ENCODE measurements around the gene CDIPT.
"Not testable (repeated sequence)": the region's sequence is repeated elsewhere in the genome, so short reads cannot be mapped to it uniquely, and the experiment has no call there.

The CDIPT gene

GRCh38 chr16:29876217-29876593 is 13.2 kb upstream of the CDIPT start:
- H3K4me1 ChIP-seq (ENCODE audit: insufficient read depth, poor library complexity, severe bottlenecking) = no peaks in the 10 kb centered on the region
- H3K27me3 ChIP-seq (ENCODE audit: insufficient read depth, poor library complexity, severe bottlenecking) = no peaks in the 10 kb centered on the region
- H3K9me3 ChIP-seq (ENCODE audit: severe bottlenecking) = no peaks in the 10 kb centered on the region
- H3K36me3 ChIP-seq (ENCODE audit: low read depth) = no peaks in the 10 kb centered on the region
- TF ChIP-seq, protein P1, sequence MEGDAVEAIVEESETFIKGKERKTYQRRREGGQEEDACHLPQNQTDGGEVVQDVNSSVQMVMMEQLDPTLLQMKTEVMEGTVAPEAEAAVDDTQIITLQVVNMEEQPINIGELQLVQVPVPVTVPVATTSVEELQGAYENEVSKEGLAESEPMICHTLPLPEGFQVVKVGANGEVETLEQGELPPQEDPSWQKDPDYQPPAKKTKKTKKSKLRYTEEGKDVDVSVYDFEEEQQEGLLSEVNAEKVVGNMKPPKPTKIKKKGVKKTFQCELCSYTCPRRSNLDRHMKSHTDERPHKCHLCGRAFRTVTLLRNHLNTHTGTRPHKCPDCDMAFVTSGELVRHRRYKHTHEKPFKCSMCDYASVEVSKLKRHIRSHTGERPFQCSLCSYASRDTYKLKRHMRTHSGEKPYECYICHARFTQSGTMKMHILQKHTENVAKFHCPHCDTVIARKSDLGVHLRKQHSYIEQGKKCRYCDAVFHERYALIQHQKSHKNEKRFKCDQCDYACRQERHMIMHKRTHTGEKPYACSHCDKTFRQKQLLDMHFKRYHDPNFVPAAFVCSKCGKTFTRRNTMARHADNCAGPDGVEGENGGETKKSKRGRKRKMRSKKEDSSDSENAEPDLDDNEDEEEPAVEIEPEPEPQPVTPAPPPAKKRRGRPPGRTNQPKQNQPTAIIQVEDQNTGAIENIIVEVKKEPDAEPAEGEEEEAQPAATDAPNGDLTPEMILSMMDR (IDR thresholded peaks at IDR 0.05; ENCODE audit: poor library complexity, severe bottlenecking) = no peak
- H3K4me3 ChIP-seq (ENCODE audit: severe bottlenecking) = no peak overlapping the region
- no peak for DNase-seq (ENCODE audit: low spot score)
- ATAC-seq (ENCODE audit: low read depth) = no peak
- H3K27ac ChIP-seq (ENCODE audit: poor library complexity, severe bottlenecking) = no peak overlapping the region

GRCh38 chr16:29875206-29875605 is 12.2 kb upstream of the CDIPT start:
- DNase-seq (ENCODE audit: low spot score) (no peak), ATAC-seq (ENCODE audit: low read depth) (no peak)
- TF ChIP-seq, protein P1 (IDR thresholded peaks at IDR 0.05; ENCODE audit: poor library complexity, severe bottlenecking) = no peak
- no peak overlapping the region for H3K4me3 ChIP-seq (ENCODE audit: severe bottlenecking)
- H3K4me1 ChIP-seq (ENCODE audit: insufficient read depth, poor library complexity, severe bottlenecking) = no peaks in the 10 kb centered on the region
- H3K36me3 ChIP-seq (ENCODE audit: low read depth) = no peaks in the 10 kb centered on the region
- H3K9me3 ChIP-seq (ENCODE audit: severe bottlenecking) = no peaks in the 10 kb centered on the region
- no peaks in the 10 kb centered on the region for H3K27me3 ChIP-seq (ENCODE audit: insufficient read depth, poor library complexity, severe bottlenecking)
- no peak overlapping the region for H3K27ac ChIP-seq (ENCODE audit: poor library complexity, severe bottlenecking)

DNA sequence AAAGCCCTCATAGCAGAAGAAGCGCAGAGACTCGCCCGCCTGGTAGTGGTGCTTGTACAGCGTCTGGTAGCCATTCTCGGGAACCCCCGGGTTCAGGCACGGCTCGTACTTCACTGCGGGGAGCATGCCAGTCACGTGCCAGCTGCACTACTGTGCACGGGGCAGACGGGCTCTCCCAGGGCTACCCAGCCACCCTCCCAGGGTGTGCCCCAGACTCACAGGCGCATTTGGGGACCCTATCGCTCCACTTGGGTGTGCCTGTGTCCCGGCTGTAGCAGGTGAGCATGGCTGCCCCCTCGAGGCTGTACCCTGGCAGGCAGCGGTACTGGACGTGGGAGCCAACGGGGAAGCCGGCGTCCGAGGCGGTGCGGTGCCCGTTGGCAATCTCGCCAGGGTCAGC is 10.3 kb upstream of the CDIPT start:
- H3K9me3 ChIP-seq (ENCODE audit: severe bottlenecking) = no peaks in the 10 kb centered on the region
- no peak for ATAC-seq (ENCODE audit: low read depth)
- TF ChIP-seq, protein P1 (IDR thresholded peaks at IDR 0.05; ENCODE audit: poor library complexity, severe bottlenecking) = no peak
- no peaks in the 10 kb centered on the region for H3K27me3 ChIP-seq (ENCODE audit: insufficient read depth, poor library complexity, severe bottlenecking)
- H3K27ac ChIP-seq (ENCODE audit: poor library complexity, severe bottlenecking) = no peak overlapping the region
- no peaks in the 10 kb centered on the region for H3K4me1 ChIP-seq (ENCODE audit: insufficient read depth, poor library complexity, severe bottlenecking)
- H3K4me3 ChIP-seq (ENCODE audit: severe bottlenecking) = no peak overlapping the region
- DNase-seq (ENCODE audit: low spot score) = no peak
- no peaks in the 10 kb centered on the region for H3K36me3 ChIP-seq (ENCODE audit: low read depth)

- no peak overlapping the region for H3K27ac ChIP-seq (ENCODE audit: poor library complexity, severe bottlenecking)
- H3K4me1 ChIP-seq (ENCODE audit: insufficient read depth, poor library complexity, severe bottlenecking) = no peaks in the 10 kb centered on the region
- ATAC-seq (ENCODE audit: low read depth) = no peak
- TF ChIP-seq, protein P1 (IDR thresholded peaks at IDR 0.05; ENCODE audit: poor library complexity, severe bottlenecking) = no peak
- no peaks in the 10 kb centered on the region for H3K9me3 ChIP-seq (ENCODE audit: severe bottlenecking)
- no peaks in the 10 kb centered on the region for H3K36me3 ChIP-seq (ENCODE audit: low read depth)
- no peaks in the 10 kb centered on the region for H3K27me3 ChIP-seq (ENCODE audit: insufficient read depth, poor library complexity, severe bottlenecking)
- no peak for DNase-seq (ENCODE audit: low spot score)
- H3K4me3 ChIP-seq (ENCODE audit: severe bottlenecking) = no peak overlapping the region
These were observed 9.0 kb upstream of the CDIPT start for GRCh38 chr16:29871822-29872546.

DNA sequence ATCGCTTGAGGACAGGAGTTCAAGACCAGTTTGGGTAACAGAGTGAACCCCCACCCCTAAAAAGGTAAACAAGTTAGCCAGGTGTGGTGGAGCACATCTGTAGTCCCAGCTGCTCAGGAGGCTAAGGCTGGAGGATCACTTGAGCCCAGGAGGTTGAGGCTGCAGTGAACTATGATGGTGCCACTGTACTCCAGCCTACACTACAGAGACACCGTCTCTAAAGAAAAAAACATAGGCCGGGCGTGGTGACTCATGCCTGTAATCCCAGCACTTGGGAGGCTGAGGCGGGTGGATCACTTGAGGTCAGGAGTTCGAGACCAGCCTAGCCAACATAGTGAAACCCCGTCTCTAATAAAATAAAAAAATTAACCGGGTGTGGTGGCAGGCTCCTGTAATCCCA is 6.0 kb upstream of the CDIPT start:
- not testable (repeated sequence) for H3K27ac ChIP-seq (ENCODE audit: poor library complexity, severe bottlenecking); H3K27me3 ChIP-seq (ENCODE audit: insufficient read depth, poor library complexity, severe bottlenecking); ATAC-seq (ENCODE audit: low read depth); DNase-seq (ENCODE audit: low spot score); H3K4me1 ChIP-seq (ENCODE audit: insufficient read depth, poor library complexity, severe bottlenecking); H3K9me3 ChIP-seq (ENCODE audit: severe bottlenecking); H3K4me3 ChIP-seq (ENCODE audit: severe bottlenecking); H3K36me3 ChIP-seq (ENCODE audit: low read depth)
